K562 (cell line): ENCODE measurements around the gene SYK.

Source experiments
- ZBTB5 ChIP-seq: fragments of 450-650 bp; IDR thresholded peaks from 2 replicates; pipeline ENCODE4 v1.6.1; 2017; ENCODE audit warnings: antibody characterized with exemption
- TF ChIP-seq, protein P1 (sequence below), 3 experiments: IDR thresholded peaks in 2 of 3; conservative IDR thresholded peaks in 1 of 3; 2 replicates each; pipeline ENCODE4 v1.5.1; 2011 to 2012; ENCODE audit warnings: low read length in 3 of 3, mild to moderate bottlenecking in 3 of 3, control low read depth in 2 of 3, improper control_type of control experiment in 1 of 3, inconsistent platforms in 1 of 3, low read depth in 1 of 3, mixed read lengths in 1 of 3, moderate library complexity in 1 of 3; ENCODE audit not compliant: insufficient read depth in 2 of 3

- TF ChIP-seq ZBTB5, result no peak
- TF ChIP-seq, protein P1, sequence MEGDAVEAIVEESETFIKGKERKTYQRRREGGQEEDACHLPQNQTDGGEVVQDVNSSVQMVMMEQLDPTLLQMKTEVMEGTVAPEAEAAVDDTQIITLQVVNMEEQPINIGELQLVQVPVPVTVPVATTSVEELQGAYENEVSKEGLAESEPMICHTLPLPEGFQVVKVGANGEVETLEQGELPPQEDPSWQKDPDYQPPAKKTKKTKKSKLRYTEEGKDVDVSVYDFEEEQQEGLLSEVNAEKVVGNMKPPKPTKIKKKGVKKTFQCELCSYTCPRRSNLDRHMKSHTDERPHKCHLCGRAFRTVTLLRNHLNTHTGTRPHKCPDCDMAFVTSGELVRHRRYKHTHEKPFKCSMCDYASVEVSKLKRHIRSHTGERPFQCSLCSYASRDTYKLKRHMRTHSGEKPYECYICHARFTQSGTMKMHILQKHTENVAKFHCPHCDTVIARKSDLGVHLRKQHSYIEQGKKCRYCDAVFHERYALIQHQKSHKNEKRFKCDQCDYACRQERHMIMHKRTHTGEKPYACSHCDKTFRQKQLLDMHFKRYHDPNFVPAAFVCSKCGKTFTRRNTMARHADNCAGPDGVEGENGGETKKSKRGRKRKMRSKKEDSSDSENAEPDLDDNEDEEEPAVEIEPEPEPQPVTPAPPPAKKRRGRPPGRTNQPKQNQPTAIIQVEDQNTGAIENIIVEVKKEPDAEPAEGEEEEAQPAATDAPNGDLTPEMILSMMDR (IDR thresholded peaks at IDR 0.05 in 2 of 3, conservative IDR thresholded peaks at IDR 0.05 in 1 of 3; ENCODE audit: insufficient read depth in 2 of 3, low read depth in 1 of 3, low read length in 3 of 3), result no peak
Measured at GRCh38 chr9:90767523-90768100, 34.0 kb upstream of the SYK start.
